ENCODE results near the gene EXOC1L.
A peak's percentile ranks its signal among the peaks of the same experiment; 100 is the strongest.
"Not testable (repeated sequence)": the region's sequence is repeated elsewhere in the genome, so short reads cannot be mapped to it uniquely, and the experiment has no call there.

The EXOC1L gene

GRCh38 chr4:55838356-55838755, 18.8 kb downstream of the EXOC1L start:
- no peak for DNase-seq (ENCODE audit: low read depth in 3 of 3)

GRCh38 chr4:55838952-55839351, 19.4 kb downstream of the EXOC1L start:
- no peak for DNase-seq (ENCODE audit: low read depth in 3 of 3)

GRCh38 chr4:55840956-55841355, 21.4 kb downstream of the EXOC1L start:
- no peak for DNase-seq (ENCODE audit: low read depth in 3 of 3)

- DNase-seq (ENCODE audit: low read depth in 3 of 3): not testable (repeated sequence)
Measured at GRCh38 chr4:55841373-55842239, 22.0 kb downstream of the EXOC1L start.

GRCh38 chr4:55842312-55842711, 22.7 kb downstream of the EXOC1L start:
- not testable (repeated sequence) for DNase-seq (ENCODE audit: low read depth in 3 of 3)

- DNase-seq (ENCODE audit: low read depth in 3 of 3): no peak
Measured at GRCh38 chr4:55849724-55850123, 30.1 kb downstream of the EXOC1L start.

- no peak for DNase-seq (ENCODE audit: low read depth in 3 of 3)
Measured at GRCh38 chr4:55851885-55852284, 32.3 kb downstream of the EXOC1L start.

- DNase-seq (ENCODE audit: low read depth in 3 of 3): peak; percentile 93 to 99 (median 94)
Measured at GRCh38 chr4:55853484-55854046, 34.0 kb downstream of the EXOC1L start, which contains the start of gene EXOC1. TSS of gene EXOC1 (plus strand) at chr4:55853648. CDS start at chr4:55858324, 4,676 bp downstream.

GRCh38 chr4:55854129-55854528, 34.5 kb downstream of the EXOC1L start:
- DNase-seq (ENCODE audit: low read depth in 3 of 3): no peak

- no peak for DNase-seq (ENCODE audit: low read depth in 3 of 3)
Measured at GRCh38 chr4:55857586-55857985, 38.0 kb downstream of the EXOC1L start.

GRCh38 chr4:55859711-55860110, 40.1 kb downstream of the EXOC1L start:
- no peak for DNase-seq (ENCODE audit: low read depth in 3 of 3)

GRCh38 chr4:55864577-55865223, 45.1 kb downstream of the EXOC1L start:
- DNase-seq (ENCODE audit: low read depth in 3 of 3): no peak

- DNase-seq (ENCODE audit: low read depth in 3 of 3): no peak
Measured at GRCh38 chr4:55865228-55865806, 45.7 kb downstream of the EXOC1L start.

GRCh38 chr4:55866290-55866907, 46.8 kb downstream of the EXOC1L start:
- DNase-seq (ENCODE audit: low read depth in 3 of 3): no peak

GRCh38 chr4:55866973-55867574, 47.5 kb downstream of the EXOC1L start:
- DNase-seq (ENCODE audit: low read depth in 3 of 3): no peak

- DNase-seq (ENCODE audit: low read depth in 3 of 3): no peak
Measured at GRCh38 chr4:55868581-55869090, 49.0 kb downstream of the EXOC1L start.

GRCh38 chr4:55871299-55871800, 51.8 kb downstream of the EXOC1L start:
- no peak for DNase-seq (ENCODE audit: low read depth in 3 of 3)

GRCh38 chr4:55874831-55875230, 55.2 kb downstream of the EXOC1L start:
- DNase-seq (ENCODE audit: low read depth in 3 of 3): no peak

- no peak for DNase-seq (ENCODE audit: low read depth in 3 of 3)
Measured at GRCh38 chr4:55876387-55876786, 56.8 kb downstream of the EXOC1L start.

GRCh38 chr4:55879224-55879623, 59.6 kb downstream of the EXOC1L start:
- DNase-seq (ENCODE audit: low read depth in 3 of 3): no peak
